ENCODE measurements around the gene PGM3.
"Not testable (repeated sequence)": the region's sequence is repeated elsewhere in the genome, so short reads cannot be mapped to it uniquely, and the experiment has no call there.

PGM3 gene

GRCh38 chr6:83192871-83193746, at the start of gene PGM3, which contains the start of gene RWDD2A:
TSS of gene PGM3 (minus strand) at chr6:83193265. CDS start at chr6:83191012, 2,253 bp downstream.
TSS of gene RWDD2A (plus strand) at chr6:83193357. CDS start at chr6:83194452, 1,095 bp downstream.
- peak; percentile 53 to 87 (median 72) for DNase-seq

- DNase-seq: no peak
Measured at GRCh38 chr6:83231146-83231545, 38.1 kb upstream of the PGM3 start.

- DNase-seq: no peak
Measured at GRCh38 chr6:83226517-83226916, 33.5 kb upstream of the PGM3 start.

DNA sequence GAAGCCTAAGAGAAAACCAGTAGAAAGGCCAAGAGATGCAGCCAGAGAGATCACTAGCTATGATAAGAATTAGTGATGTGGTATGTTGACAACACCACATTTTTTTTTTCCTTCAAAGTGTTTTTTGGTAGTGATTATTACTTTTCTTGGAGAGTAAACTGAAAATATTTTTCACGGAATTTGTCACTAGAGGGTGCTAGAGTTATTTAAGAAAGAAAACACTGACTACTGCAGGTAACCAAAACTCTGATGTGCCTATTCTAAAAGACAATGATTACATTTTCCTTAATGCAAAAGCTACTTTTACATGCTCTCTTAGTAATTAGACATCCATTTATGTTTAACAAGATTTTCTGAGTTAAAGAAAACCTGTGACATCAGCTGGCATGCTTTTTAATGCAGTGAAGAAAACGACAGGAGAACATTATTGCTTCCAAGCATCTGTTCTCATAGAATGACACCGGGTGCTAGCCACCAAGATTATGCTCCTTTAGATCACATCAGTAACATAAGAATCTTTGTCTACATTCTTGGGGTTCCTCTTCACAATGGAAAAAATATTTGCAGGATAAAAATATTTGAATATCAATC, 28.9 kb upstream of the PGM3 start:
- no peak for DNase-seq

DNA sequence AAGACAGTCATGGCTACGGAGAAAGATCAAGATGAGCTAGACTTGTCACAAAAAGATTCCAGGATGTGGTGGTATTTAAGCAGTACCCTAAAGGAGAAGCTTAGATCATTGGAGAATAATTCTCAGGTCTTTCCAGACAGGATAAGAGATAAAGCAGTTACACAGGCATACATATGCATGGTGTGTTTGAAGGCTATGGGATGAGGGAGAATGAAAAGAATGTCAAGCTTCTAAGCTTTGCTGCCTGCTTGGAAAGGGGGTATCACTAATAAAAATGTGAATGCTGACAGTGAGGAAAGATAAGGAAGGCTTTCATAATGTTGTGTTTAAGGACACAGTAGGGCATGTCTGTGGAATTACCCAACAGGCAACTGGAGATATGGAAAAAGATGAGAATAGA, 28.2 kb upstream of the PGM3 start:
- DNase-seq: no peak

GRCh38 chr6:83220121-83220520, 27.1 kb upstream of the PGM3 start:
- DNase-seq: no peak

- no peak for DNase-seq
Measured at GRCh38 chr6:83218646-83219045, 25.6 kb upstream of the PGM3 start.

DNA sequence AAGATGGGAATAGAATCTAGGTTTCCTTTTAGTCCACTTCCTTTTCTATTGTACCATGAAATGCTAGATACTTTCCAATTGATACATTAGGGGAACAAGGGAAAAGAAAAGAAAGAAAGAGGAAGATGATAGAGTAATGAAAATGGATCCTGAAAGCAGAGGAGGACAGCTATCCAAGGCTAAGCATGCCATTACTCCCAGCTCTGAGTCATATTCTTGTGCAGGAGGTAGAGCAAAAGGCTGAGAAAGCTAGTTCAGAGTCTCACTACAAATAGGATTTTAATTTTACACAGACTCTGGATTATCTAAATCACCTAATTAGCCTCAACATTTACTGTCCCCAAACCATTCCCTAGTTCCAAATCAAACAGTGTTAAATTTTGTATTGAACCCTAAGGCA, 23.7 kb upstream of the PGM3 start:
- no peak for DNase-seq

DNA sequence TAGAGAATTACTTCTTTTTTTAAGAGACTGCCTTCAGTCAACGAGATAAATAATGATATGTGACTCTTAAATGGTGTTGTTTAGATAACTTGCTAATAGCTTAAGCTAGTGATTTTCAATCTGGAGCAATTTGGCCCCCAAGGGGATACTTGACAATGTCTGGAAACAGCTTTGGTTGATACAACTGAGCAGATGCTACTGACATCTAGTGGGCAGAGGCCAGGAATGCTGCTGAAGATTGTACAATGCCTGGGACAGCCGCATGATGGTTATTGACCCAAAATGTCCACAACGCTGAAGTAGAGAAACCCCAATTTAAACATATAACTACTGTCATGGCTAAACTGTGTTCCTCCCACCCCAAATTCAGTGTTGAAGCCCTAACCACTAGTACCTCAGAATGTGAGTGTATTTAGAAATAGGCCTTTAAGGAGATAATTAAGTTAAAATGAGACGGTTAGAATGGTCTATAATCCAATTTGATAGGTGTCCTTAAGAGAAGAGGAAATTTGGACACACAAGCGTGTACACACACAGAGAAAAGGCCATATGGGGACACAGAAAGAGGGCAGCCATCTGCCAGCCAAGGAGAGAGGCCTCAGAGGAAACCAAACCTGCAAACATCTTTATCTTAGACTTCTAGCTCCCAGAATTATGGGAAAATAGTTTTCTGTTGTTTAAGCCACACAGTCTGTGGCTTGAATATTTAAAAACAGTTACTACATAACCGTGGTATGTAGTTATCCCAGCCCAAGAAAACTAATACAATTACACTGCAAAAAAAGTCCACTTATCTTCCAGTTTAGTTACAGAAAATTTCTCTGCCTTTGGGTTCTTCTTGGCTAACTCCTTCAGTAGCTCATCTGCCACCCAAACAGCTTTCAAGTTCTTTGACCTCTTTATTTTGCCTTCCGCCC, 22.3 kb upstream of the PGM3 start:
- DNase-seq: peak in 2 of 4 experiments; percentile 5 to 25

- no peak for DNase-seq
Measured at GRCh38 chr6:83202031-83202430, 9.0 kb upstream of the PGM3 start.

DNA sequence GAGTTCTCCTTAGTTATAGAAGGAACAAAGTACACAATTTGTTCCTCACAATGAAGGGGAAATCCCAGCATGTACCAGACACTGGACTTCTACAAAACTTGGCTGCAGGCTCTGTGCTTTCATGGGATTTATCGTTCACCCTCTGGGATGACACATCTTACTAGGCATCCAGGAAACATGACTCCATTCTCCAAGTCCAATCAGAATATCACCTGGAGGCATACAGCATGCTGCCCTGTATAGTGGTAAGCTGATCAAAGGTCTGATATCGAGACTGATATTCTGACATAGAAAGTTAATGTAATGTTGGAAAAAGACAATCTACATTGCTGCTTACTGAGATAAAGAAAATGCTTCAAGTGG, 6.8 kb upstream of the PGM3 start:
- no peak for DNase-seq

DNA sequence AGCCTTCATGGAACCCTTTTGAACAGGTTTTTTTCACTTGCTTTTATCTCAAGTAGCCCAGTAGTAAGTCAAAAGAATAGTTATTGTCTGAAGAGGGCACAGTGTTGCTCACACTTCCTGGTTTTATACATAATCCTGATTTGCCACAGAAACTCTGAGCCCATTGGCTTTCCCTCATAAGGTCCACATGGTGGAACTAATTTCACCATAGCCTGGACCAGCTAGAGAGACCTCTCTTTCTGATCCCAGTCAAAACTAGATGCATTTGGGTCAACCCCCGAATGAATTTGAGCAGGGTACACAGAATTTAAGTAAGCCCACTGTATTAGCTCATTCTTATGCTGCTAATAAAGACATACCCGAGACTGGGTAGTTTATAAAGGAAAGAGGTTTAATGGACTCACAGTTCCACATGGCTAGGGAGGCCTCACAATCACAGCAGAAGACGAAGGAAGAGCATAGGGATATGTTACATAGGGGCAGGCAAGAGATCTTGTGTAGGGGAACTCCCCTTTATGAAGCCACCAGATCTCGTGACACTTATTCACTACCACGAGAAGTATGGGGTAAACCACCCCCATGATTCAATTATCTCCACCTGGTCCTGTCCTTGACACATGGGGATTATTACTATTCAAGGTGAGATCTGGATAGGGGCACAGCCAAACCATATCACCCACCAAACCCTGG, 6.3 kb upstream of the PGM3 start:
- DNase-seq: no peak

DNA sequence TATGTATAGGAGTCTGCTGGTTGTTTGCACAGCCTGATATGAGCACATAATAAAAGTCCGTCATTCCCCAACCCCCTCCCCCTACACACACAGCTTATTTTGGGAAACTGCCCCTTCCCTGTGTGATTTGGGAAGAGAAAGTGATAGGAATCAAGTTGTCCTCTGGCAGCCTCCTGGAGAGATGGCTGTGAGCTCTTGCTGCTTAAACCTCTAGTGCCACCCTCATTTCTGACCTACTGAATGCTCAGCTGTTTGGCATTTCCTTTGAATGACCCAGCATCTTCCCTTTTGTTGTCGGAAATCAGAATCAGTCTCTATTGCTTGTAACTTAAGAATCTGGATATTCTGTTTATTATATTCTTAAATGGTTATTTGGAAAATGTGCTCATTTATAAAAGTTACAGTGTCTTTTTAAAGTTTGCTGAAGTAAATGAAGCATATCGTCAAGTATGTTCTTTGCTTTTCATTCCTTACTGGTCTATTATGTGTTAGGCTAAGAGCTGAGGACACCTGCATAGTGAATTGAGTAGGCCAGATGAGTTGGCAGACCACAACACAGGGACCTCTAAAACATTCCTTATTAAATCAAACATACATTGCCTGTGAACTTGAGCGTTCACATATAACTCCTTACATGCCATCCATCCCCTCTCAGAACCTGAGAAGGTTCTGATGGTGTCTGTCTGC, 5.6 kb upstream of the PGM3 start:
- DNase-seq: no peak

DNA sequence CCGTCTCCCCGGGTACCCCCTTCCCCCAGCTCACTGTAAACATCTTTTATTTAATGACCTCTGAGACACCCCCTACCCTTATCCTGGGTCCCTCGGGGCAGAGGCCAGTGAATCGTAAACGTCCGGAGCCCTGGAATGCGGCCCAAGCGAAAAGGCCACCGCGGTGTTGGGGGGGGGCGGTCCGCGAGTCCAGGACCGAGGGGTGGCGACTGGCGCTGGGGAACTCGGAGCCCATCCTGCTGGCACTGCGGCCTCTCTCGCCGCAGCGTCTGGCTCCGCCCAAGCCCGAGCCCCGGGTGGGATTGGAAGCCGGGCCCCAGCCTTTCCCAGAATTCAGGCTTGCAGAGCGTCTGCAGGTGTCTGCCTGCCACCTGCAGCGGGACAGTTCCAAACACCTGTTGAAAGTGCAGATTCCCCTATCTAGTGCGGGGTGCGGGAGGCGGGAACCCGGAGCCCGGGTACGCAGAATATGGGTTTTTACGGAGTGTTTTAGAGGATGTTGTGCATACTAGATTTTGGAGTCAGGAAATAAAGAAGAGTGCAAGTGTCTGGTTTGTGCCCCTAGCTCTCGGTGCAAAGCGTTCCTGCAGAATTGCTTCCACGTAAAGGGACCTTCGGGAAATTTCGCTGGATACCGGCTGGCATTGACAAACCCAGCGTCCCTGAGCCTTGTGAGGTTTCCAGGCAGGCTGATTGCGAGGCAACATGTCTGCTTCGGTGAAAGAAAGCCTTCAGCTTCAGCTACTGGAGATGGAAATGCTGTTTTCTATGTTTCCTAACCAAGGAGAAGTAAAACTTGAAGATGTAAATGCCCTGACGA, 892 bp upstream of the PGM3 start:
- DNase-seq: peak in 1 of 4 experiments; percentile 3

- no peak for DNase-seq
Measured at GRCh38 chr6:83192456-83192855, 609 bp downstream of the PGM3 start.

- not testable (repeated sequence) for DNase-seq
Measured at GRCh38 chr6:83191974-83192373, 1.1 kb downstream of the PGM3 start.

GRCh38 chr6:83190626-83191025, 2.4 kb downstream of the PGM3 start:
- DNase-seq: no peak

- no peak for DNase-seq
Measured at GRCh38 chr6:83188501-83188900, 4.6 kb downstream of the PGM3 start.

DNA sequence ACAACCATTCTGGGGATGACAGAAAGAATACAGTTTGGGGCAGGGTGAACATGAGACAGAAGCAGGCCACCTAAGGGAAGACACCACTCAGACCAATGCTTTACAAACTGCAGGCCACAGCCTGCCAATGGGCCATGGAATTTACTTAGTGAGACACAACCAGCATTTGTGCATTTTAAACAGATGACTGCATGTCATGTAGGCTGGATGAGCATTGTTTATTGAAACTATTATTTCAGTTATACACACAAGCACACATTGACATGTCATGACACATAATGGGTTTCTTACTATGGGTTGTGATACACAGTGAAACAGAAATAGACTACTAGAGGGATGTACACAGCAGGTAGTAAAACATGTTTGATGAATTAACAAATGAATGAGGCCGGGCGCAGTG, 8.0 kb downstream of the PGM3 start:
- DNase-seq: no peak

DNA sequence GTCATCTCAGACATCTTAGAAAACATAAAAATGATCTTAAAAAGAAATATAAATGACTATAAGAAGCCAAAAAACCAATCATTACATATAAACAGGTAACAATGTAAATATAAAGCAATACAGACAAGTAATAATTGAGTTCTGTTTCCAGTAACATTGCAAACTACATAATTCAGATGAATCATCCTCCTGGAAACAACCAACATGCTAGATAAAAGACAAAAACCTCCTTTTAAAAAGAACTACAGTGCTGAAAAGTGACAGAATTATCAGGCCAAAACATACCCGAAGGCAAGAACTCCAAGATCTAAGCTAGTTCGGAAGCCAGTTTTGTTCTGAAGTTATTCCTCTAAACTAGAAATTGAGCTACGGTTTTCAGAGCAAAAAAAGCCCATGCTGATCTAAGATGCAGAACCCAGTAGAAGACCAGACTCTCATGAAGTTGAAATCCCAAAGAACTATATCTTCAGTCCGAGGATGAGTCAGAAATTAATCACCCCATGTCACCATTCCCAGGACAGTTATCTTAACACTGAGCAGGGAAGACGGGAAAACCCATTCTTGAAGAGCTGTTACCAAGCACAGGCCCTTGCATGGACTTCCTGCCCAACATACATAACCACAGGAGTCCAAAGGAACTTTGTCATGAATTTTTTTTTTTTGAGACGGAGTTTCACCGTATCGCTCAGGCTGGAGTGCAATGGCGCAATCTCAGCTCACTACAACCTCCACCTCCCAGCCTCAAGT, 9.8 kb downstream of the PGM3 start:
- DNase-seq: no peak

Measured in activated naive CD4-positive, alpha-beta T cell (primary cell).